Effector memory CD4-positive, alpha-beta T cell (primary cell): ENCODE measurements around the gene TSC22D1.
"Not testable (repeated sequence)": the region's sequence is repeated elsewhere in the genome, so short reads cannot be mapped to it uniquely, and the experiment has no call there.

ENCODE experiments used
- DNase-seq, 3 donors: peaks; one replicate each; pipeline ENCODE4 v3.0.0-alpha.2; 2020
- H3K27ac ChIP-seq: 2 replicates; pipeline ENCODE4 v1.7.0; 2013; ENCODE audit warnings: mild to moderate bottlenecking, low read length, moderate library complexity; ENCODE audit not compliant: insufficient read depth, poor library complexity, severe bottlenecking
- H3K27me3 ChIP-seq: replicated peaks from 2 replicates; pipeline ENCODE4 v1.7.0; 2013; ENCODE audit warnings: mild to moderate bottlenecking, low read length; ENCODE audit not compliant: insufficient read depth, control insufficient read depth, poor library complexity, severe bottlenecking
- H3K36me3 ChIP-seq: 2 replicates; pipeline ENCODE4 v1.7.0; 2013; ENCODE audit warnings: mild to moderate bottlenecking, low read length, moderate library complexity; ENCODE audit not compliant: control insufficient read depth, insufficient read depth
- H3K4me1 ChIP-seq: 2 replicates; pipeline ENCODE4 v1.7.0; 2013; ENCODE audit warnings: low read length, mild to moderate bottlenecking; ENCODE audit not compliant: control insufficient read depth, insufficient read depth, poor library complexity, severe bottlenecking
- H3K4me3 ChIP-seq: 2 replicates; pipeline ENCODE4 v1.7.0; 2013; ENCODE audit warnings: low read length, low read depth, mild to moderate bottlenecking; ENCODE audit not compliant: insufficient read depth, poor library complexity, severe bottlenecking
- H3K9me3 ChIP-seq: 2 replicates; pipeline ENCODE4 v1.7.0; 2013; ENCODE audit warnings: mild to moderate bottlenecking, low read length, moderate library complexity; ENCODE audit not compliant: control insufficient read depth

TSC22D1 gene

GRCh38 chr13:44464471-44464870 lies 111.7 kb downstream of the TSC22D1 start:
- H3K27me3 ChIP-seq, result no peaks in the 10 kb centered on the region
- no peaks in the 10 kb centered on the region for H3K9me3 ChIP-seq
- H3K36me3 ChIP-seq, result no peaks in the 10 kb centered on the region
- H3K27ac ChIP-seq, result no peak overlapping the region
- no peak overlapping the region for H3K4me3 ChIP-seq
- no peak for DNase-seq
- H3K4me1 ChIP-seq, result no peaks in the 10 kb centered on the region

DNA sequence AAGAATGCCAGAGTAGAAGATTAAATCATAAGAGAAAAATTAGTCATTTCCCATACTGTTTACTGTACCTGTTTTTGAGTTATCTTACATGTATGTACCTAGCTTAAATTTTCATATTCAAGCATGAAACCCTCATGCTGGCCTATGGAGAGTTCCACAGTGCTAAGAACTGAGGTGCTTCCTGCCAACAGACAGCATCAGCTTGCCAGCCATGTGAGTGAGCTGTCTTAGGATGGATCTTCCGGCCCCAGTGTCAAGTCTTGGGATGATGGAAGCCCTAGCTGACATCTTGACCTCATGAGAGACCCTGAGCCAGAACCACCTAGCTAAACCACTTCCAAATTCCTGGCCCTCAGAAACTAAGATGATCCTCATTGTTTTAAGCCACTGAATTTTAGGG lies 112.4 kb downstream of the TSC22D1 start:
- no peak overlapping the region for H3K27ac ChIP-seq
- H3K36me3 ChIP-seq, result no peaks in the 10 kb centered on the region
- H3K27me3 ChIP-seq, result no peaks in the 10 kb centered on the region
- no peaks in the 10 kb centered on the region for H3K9me3 ChIP-seq
- no peak for DNase-seq
- no peak overlapping the region for H3K4me3 ChIP-seq
- H3K4me1 ChIP-seq, result no peaks in the 10 kb centered on the region

DNA sequence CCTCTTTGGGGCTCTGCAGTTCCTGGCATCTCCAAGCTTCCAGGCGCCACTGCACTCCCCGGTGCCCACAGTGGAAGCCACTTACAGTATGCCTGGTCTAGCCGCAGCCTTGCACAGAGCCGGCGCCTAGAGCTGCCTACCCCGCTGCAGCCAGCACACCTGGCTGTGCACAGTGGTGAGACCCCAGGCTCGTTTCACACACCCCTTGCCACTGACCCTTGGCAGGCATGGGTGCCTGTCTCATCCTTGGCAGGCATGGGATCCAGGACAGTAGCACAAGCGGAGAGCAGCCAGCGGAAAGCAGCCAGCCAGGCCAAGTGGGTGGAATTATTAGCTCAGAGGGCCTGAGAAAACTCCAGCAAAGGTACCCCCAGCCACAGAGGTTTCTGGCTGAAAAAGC lies 116.5 kb downstream of the TSC22D1 start:
- Histone ChIP-seq H3K27me3 (no peaks in the 10 kb centered on the region), H3K4me1 (no peaks in the 10 kb centered on the region), H3K27ac (no peak overlapping the region), H3K36me3 (no peaks in the 10 kb centered on the region), H3K9me3 (no peaks in the 10 kb centered on the region), H3K4me3 (no peak overlapping the region)
- no peak for DNase-seq

- Histone ChIP-seq H3K4me3 (no peak overlapping the region), H3K4me1 (no peaks in the 10 kb centered on the region), H3K27me3 (no peaks in the 10 kb centered on the region), H3K9me3 (no peaks in the 10 kb centered on the region), H3K36me3 (no peaks in the 10 kb centered on the region), H3K27ac (no peak overlapping the region)
- DNase-seq, result no peak
Observed at GRCh38 chr13:44458313-44458975, 117.7 kb downstream of the TSC22D1 start.

DNA sequence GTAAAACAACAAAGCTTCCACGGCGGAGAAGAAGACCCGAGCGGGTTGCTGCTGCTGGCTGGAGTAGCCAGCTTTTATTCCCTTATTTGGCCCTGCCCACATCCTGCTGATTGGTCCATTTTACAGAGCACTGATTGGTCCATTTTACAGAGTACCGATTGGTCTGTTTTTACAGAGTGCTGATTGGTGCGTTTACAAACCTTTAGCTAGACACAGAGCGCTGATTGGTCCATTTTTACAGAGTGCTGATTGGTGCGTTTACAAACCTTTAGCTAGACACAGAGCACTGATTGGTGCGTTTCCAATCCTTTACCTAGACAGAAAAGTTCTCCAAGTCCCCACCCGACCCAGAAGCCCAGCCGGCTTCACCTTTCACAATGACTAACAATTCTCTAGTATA lies 119.9 kb downstream of the TSC22D1 start:
- not testable (repeated sequence) for H3K9me3 ChIP-seq, H3K4me3 ChIP-seq, H3K27me3 ChIP-seq, DNase-seq, H3K27ac ChIP-seq, H3K4me1 ChIP-seq, H3K36me3 ChIP-seq

DNA sequence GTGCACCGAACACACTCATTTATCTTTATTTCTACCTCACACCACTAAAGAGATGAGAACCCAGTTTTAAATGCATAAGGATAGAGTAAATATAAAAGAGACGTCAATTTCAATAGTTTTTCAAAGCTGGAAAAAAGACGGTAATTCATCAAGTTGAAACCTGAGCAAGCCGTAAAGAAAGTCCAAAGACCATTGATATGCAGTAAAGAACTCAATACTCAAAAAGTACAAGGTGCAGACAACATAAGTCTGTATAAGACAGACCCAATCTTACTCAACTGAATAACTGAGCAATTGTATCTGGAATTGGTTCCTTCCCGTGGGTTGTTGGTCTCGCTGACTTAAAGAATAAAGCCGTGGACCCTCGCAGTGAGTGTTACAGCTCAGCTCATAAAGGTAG lies 120.4 kb downstream of the TSC22D1 start:
- no peaks in the 10 kb centered on the region for H3K36me3 ChIP-seq
- no peak for DNase-seq

DNA sequence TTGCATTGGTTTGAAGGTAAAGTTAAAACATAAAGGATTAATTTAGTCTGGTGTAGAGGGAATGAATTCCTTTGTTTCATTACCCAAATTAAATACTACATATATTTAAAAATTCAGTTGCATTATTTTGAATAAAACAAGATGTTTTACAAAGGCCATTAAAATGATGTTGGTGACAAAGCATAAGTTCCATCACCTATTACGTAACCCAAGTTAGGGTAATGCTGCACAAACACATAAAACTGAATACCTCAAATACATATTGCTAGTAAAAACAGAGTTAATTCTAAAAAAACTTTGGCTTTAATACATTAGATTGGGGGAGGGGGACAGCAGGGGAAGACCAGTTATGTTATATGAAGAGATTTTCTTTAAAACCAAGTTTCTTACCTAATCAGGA lies 122.2 kb downstream of the TSC22D1 start:
- H3K27me3 ChIP-seq, result no peaks in the 10 kb centered on the region
- H3K4me3 ChIP-seq, result no peak overlapping the region
- H3K9me3 ChIP-seq, result no peaks in the 10 kb centered on the region
- no peak for DNase-seq
- no peaks in the 10 kb centered on the region for H3K4me1 ChIP-seq
- H3K36me3 ChIP-seq, result no peaks in the 10 kb centered on the region
- H3K27ac ChIP-seq, result no peak overlapping the region

More for the DNA sequence above, 120.4 kb downstream of the TSC22D1 start:
- Histone ChIP-seq H3K4me1 (no peaks in the 10 kb centered on the region), H3K4me3 (no peak overlapping the region), H3K27me3 (no peaks in the 10 kb centered on the region), H3K9me3 (no peaks in the 10 kb centered on the region), H3K27ac (no peak overlapping the region)

DNA sequence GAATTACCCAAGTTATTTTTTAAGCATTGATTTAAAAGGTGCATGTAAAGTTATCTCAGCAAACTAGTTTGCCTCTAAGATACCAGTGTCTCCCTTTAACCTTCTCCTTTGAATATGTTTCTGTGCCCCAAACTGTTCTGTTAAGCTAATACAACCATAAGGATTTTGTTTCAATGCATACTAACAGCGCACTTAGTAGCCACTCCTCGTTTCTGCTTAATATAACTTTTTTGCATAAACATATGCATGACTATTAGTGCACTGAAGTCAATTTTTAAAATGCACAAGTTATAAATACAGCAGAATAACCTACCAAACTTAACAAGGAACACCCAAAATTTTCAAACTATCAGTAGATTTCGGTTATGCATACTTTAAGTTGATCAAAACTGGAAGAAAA lies 123.1 kb downstream of the TSC22D1 start:
- no peaks in the 10 kb centered on the region for H3K36me3 ChIP-seq
- H3K9me3 ChIP-seq, result no peaks in the 10 kb centered on the region
- H3K27ac ChIP-seq, result no peak overlapping the region
- no peak overlapping the region for H3K4me3 ChIP-seq
- no peaks in the 10 kb centered on the region for H3K4me1 ChIP-seq
- no peaks in the 10 kb centered on the region for H3K27me3 ChIP-seq
- DNase-seq, result no peak

GRCh38 chr13:44452418-44452817 lies 123.7 kb downstream of the TSC22D1 start:
- Histone ChIP-seq H3K27me3 (no peaks in the 10 kb centered on the region), H3K27ac (no peak overlapping the region), H3K36me3 (no peaks in the 10 kb centered on the region), H3K4me1 (no peaks in the 10 kb centered on the region), H3K4me3 (no peak overlapping the region), H3K9me3 (no peaks in the 10 kb centered on the region)
- no peak for DNase-seq

GRCh38 chr13:44451651-44452050 lies 124.5 kb downstream of the TSC22D1 start:
- Histone ChIP-seq H3K36me3 (no peaks in the 10 kb centered on the region), H3K9me3 (no peaks in the 10 kb centered on the region), H3K27me3 (no peaks in the 10 kb centered on the region), H3K27ac (no peak overlapping the region), H3K4me1 (no peaks in the 10 kb centered on the region), H3K4me3 (no peak overlapping the region)
- no peak for DNase-seq
